ENCODE data around the gene KAT6B. TPM values are rescaled to one million over a fixed set of nuclear protein-coding genes. Genes with fewer than 3 reads are reported as not detected.
A peak's percentile ranks its signal among the peaks of the same experiment; 100 is the strongest.

The KAT6B gene
- total and polyA plus RNA-seq, 10 of the 15 experiments (the other 5 are each of a cell fraction or from before 2014, with no cell fraction given): 2.7 to 22.6 (median 15.7) TPM

DNA sequence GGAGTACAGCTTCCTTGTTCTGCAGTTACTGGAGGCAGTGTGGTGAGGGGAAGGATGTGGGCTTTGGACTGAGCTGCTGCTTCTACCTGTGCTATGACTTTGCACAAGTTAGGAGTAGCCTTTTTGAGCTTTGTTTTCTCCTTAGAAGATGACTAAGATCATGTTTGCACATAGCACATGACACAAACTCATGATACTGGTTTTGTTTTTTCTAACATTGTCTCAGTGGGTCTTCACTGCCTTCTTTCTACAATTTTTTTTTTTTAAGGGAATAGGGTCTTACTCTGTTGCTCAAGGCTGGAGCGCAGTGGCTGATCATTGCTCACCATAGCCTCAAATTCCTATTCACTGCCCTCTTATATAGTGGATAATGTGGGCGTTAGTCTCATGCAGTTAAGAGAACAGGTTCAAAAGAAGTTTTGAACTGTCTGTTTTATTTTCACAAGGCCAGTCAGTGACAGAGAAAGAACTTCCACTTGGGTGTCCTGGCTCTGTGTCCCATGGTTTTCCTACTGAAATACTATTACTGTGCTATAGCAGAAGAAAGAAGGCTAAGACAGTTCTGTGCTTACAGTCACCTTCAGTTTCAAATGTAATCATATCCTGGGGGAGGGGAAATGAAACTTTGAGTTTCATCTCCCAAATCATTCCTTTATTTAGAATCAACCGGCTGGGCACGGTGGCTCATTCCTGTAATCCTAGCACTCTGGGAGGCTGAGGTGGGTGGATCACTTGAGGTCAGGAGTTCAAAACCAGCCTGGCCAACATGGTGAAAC, 72.0 kb downstream of the KAT6B start (continued):
- TF ChIP-seq ELK1 (IDR thresholded peaks at IDR 0.05; ENCODE audit: low read depth, low read length) (no peak), NR2C2 (IDR thresholded peaks at IDR 0.05; ENCODE audit: borderline replicate concordance, control insufficient read depth, insufficient read length, low read depth) (no peak), TCF7 (IDR thresholded peaks at IDR 0.05; ENCODE audit: borderline replicate concordance) (no peak), SRF (IDR thresholded peaks at IDR 0.05; ENCODE audit: low read depth in 2 of 2, low read length in 2 of 2) (no peak), SMC3 (IDR thresholded peaks at IDR 0.05; ENCODE audit: borderline replicate concordance, low read length) (no peak), EP300 (IDR thresholded peaks at IDR 0.05; ENCODE audit: borderline replicate concordance in 1 of 2, control insufficient read depth in 1 of 2, low read depth in 2 of 2, low read length in 2 of 2) (no peak; a peak in 2 of 4 replicates), TCF3 (IDR thresholded peaks at IDR 0.05; ENCODE audit: borderline replicate concordance, insufficient read depth, low read depth, low read length) (no peak), SMAD5 (IDR thresholded peaks at IDR 0.05; ENCODE audit: low read depth) (no peak), BCLAF1 (IDR thresholded peaks at IDR 0.05) (no peak), NFXL1 (IDR thresholded peaks at IDR 0.05; ENCODE audit: borderline replicate concordance) (no peak), MLLT1 (IDR thresholded peaks at IDR 0.05) (0 out of 2 replicates have a peak, but pooled peaks have one; percentile 26), BRCA1 (IDR thresholded peaks at IDR 0.05; ENCODE audit: low read depth, low read length) (no peak), USF1 (IDR thresholded peaks at IDR 0.05; ENCODE audit: borderline replicate concordance, extremely low read length, insufficient read depth, low read depth, low read length) (no peak), SMARCA5 (IDR thresholded peaks at IDR 0.05) (no peak), GABPA (IDR thresholded peaks at IDR 0.05; ENCODE audit: low read depth) (no peak), RAD21 (IDR thresholded peaks at IDR 0.05; ENCODE audit: insufficient read depth, low read depth, low read length) (no peak), SUPT20H (IDR thresholded peaks at IDR 0.05; ENCODE audit: borderline replicate concordance, control insufficient read depth, low read depth, low read length) (no peak), RELB (IDR thresholded peaks at IDR 0.05; ENCODE audit: low read depth) (peak; percentile 59), EGR1 (IDR thresholded peaks at IDR 0.05; ENCODE audit: borderline replicate concordance in 1 of 2, low read depth in 2 of 2, low read length in 2 of 2) (no peak), SREBF1 (IDR thresholded peaks at IDR 0.05; ENCODE audit: low read length) (no peak), FOS (IDR thresholded peaks at IDR 0.05; ENCODE audit: borderline replicate concordance, extremely low read depth, insufficient read length) (no peak)
